Middle frontal gyrus (tissue), 1 donor: ENCODE data around the gene IDNK.

ENCODE experiments used
- DNase-seq: peaks from one replicate; pipeline ENCODE4 v3.0.0-alpha.2; 2015; ENCODE audit warnings: low spot score; ENCODE audit errors: extremely low spot score

Gene IDNK

GRCh38 chr9:83633676-83634075, 10.7 kb downstream of the IDNK start:
- no peak for DNase-seq

DNA sequence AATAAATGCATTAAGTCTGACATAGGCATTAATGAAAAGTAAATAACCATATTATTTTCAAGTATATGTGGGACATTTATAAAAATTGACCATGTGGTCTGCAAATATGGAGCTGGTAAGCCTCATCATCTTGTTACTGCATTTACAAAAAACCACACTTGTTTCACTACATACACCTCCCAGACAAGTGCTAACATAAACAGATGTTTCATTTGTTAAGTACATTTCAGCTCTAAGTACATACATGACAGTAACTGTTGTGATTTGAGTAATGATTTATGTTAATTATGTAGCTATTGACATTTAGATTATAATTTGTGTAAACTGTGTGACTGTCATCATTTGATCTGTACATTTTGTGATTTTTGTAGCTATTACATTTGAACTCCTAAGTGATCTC, 13.9 kb downstream of the IDNK start:
- no peak for DNase-seq

GRCh38 chr9:83637389-83637788, 14.4 kb downstream of the IDNK start:
- no peak for DNase-seq

DNA sequence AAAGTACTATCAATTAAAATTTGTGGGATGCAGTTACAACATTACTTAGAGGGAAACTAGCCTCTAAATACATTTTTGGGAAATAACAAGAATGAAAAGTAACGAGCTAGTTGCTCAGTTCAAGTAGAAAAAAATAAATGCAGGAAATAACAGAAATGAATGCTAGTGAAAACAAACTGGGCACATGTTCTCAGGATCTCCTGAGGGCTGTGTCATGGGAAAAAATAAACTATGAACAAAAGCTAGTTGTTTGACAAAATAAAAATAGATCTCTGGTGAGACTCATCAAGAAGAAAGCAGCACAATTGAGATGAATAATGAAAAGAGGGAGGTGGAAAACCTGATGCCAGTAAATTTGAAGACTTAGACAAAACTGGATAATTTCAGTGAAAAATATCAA, 16.3 kb downstream of the IDNK start:
- DNase-seq: no peak

- no peak for DNase-seq
These were observed 19.9 kb downstream of the IDNK start for GRCh38 chr9:83642793-83643192.

GRCh38 chr9:83646500-83647239, 23.7 kb downstream of the IDNK start:
- no peak for DNase-seq

GRCh38 chr9:83649080-83649479, 26.1 kb downstream of the IDNK start:
- DNase-seq: no peak

DNA sequence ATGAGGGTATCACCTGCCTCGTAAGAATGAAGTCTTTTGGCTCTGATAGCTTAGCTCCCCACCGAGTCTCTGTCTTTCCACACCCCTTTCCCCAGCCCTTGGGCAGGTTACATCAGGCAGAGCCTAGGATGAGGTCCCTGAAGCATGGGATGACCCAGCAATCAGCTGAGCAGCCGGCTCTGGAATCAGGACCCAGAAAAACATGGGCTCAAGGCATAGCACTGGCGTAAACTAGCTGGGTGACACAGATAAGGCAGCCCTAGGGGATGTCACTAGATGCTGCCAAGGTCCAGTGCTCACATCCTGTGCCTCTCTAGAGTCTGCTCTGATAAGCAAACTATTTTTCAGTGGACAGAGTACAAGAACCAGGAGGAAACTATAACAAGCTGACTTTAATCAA, 26.6 kb downstream of the IDNK start:
- no peak for DNase-seq

GRCh38 chr9:83651558-83651957, 28.6 kb downstream of the IDNK start:
- no peak for DNase-seq

DNA sequence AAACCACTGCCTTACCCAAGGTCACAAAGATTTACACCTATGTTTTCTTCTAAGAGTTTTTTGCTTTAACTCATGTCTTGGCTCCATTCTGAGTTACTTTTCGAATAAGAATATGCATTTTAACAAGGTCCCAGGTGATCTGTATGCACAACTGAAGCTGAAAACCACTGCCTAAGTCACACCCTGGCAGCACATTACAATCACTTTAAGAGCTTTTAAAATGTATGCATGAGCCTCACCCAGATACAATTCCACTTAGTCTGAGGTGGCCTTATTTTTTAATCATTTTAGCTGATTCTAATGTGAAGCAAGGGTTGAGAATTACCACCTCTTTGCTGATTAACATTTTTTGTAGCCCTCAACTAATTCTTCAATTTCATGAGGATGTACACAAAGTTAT, 29.5 kb downstream of the IDNK start:
- DNase-seq: no peak

GRCh38 chr9:83655433-83655832, 32.5 kb downstream of the IDNK start:
- DNase-seq: no peak

GRCh38 chr9:83656032-83656680, 33.2 kb downstream of the IDNK start:
- DNase-seq: no peak

GRCh38 chr9:83656952-83657351, 34.0 kb downstream of the IDNK start:
- DNase-seq: no peak

DNA sequence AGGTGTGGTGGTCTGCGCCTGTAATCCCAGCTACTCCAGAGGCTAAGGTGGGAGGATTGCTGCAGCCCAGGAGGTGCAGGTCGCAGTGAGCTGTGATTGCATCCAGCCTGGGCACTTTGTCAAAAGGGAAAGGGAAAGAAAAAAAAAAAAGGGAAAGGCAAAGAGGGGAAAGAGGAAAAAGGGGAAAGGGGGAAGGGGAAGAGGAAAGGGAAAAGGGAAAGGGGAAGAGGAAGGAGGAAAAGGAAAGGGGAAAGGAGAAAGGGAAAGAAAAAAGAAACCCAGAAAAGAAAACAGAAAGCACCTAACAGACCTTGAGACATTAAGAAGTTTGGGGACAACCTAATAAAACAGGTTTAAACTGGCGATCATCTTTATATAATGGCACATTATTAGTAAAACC, 40.0 kb downstream of the IDNK start:
- no peak for DNase-seq

DNA sequence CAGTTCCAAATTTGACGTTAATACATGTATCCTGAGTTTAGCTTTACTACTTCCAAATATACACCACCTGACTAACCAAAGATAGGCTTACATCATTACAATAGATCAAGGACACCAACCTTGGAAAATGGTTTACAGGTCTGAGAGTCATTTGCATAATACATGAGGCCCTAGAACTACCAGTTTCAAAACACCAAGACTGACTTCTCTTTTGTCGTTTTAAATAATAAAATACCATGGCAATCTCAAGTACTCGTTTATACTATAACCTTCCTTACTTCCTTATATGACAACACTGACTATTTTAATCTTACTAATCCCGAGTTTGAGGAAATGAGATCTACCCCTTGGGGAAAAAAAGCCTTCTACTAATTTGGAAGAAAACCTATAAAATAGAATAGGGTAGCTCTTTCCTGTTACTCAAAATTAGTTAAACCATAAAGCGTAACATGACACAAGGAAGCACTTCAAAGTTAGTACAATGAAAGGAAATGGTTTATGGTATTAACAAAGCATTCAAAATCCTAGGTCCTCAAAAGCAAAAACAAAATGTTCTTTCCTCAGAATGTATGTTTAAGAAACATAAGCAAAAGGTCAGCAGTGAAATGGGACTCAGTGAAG, 42.7 kb downstream of the IDNK start:
- DNase-seq: no peak

DNA sequence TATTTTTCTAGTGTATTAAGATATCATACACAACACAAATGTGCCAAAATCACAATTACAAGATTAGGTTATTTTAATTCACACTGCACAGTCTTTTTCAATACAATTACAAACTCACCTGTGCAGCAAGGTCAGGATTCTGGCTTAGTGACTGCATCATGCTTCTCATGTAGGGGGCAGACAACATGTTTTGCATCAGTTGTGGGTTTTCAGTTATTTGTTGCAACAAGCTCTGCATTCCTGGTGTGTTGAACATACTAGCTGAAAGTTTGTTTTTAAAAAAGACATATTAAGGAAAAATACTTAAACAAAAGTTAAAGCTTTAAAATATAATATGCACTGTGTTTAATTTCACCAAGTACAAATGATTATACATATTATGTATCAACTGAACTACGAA, 46.1 kb downstream of the IDNK start:
- no peak for DNase-seq

GRCh38 chr9:83670381-83670780, 47.4 kb downstream of the IDNK start:
- no peak for DNase-seq

- DNase-seq: no peak
These were observed 48.5 kb downstream of the IDNK start for GRCh38 chr9:83671451-83671850.

GRCh38 chr9:83675466-83675865, 52.5 kb downstream of the IDNK start:
- DNase-seq: no peak

- no peak for DNase-seq
These were observed 54.7 kb downstream of the IDNK start for GRCh38 chr9:83677596-83677995.

DNA sequence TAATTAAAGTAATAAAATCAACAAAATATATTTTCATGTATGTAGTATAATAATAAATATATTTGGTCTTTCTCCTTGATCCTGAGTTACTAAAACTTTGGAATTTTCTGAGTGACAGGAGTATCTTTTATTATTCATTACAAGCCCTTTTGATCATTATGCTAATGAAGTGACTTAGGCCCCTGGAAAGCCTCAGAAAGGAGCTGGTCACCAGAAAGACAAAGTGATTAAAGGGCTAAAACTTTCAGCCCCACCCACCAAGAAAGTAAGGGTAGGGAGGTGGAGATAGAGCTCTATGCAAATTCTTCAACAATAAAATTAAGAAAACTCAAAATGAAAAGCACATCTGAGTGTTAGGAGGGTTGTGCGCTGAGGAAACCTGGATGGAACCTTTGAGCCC, 57.3 kb downstream of the IDNK start:
- no peak for DNase-seq

GRCh38 chr9:83681490-83681889, 58.5 kb downstream of the IDNK start:
- DNase-seq: no peak

- no peak for DNase-seq
These were observed 66.0 kb downstream of the IDNK start for GRCh38 chr9:83688921-83689320.
